NK-92 treated with Interleukin-12 subunit alpha and Interleukin-12 subunit beta, amount 100 ng/mL, for 24 hours (cell line): ENCODE measurements around the gene CHST14.

Source experiments
- DNase-seq: peaks from one replicate; lab custom pipeline; 2025; lab: John Stamatoyannopoulos, UW

Gene CHST14

GRCh38 chr15:40489274-40490175, 18.7 kb downstream of the CHST14 start:
- no peak for DNase-seq

GRCh38 chr15:40493089-40493840, 22.5 kb downstream of the CHST14 start:
- peak; percentile 45 for DNase-seq

DNA sequence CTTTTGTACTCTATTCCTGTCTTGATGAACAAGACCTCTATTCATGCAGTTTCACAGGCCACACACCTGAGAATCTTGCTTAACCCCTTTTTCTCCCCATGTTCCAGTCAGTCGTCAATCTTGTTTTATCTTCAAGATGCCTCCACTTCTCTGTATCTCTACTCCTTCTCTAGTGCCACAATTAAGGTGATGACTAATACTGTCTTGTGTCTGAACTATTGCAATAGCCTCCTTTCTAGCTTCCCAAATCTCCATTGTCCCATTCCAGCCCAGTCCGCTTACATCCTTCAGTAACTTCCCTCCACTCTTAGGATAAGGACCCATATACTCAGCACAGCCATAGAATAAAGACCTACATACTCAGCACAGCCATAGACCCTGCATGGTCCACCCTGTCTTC, 24.7 kb downstream of the CHST14 start:
- DNase-seq = no peak

DNA sequence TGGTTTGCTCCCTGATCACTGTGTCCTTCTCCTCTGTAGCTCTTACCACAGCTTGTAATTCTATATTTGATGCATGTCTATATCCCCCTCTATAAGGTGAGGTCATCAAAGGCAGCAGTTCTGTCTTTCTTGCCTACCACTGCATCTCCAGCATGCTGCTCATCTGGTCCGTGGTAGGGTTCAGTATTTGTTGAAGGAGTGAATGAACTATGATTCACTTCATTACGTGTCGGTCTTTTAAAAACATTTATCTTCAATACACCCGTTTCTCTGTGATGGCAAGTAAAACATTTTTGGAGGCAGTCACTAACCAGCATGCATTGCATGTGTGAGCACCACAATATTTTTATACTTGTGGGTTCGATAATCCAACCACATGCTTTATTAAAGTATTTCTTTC, 27.6 kb downstream of the CHST14 start:
- DNase-seq = no peak

- DNase-seq = no peak
Measured at GRCh38 chr15:40498891-40499290, 28.1 kb downstream of the CHST14 start.

- DNase-seq = no peak
Measured at GRCh38 chr15:40499931-40500330, 29.1 kb downstream of the CHST14 start.

GRCh38 chr15:40500568-40501330, 30.0 kb downstream of the CHST14 start:
- no peak for DNase-seq

DNA sequence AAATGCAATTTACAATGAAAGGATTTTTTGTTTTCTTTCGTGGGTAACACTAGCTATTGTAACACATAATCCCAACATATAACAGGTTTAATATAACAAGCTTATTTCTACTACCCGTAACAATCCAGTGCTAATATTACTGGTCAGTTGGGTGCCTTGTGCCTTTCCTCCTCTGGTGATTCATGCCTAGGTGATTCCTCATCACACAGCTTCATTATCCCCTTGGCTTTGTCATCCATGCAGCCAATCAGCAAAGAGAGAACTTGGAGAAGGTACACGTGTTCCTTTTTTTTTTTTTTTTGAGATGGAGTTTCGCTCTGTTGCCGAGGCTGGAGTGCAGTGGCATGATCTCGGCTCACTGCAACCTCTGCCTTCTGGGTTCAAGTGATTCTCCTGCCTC, 30.7 kb downstream of the CHST14 start:
- DNase-seq = no peak

DNA sequence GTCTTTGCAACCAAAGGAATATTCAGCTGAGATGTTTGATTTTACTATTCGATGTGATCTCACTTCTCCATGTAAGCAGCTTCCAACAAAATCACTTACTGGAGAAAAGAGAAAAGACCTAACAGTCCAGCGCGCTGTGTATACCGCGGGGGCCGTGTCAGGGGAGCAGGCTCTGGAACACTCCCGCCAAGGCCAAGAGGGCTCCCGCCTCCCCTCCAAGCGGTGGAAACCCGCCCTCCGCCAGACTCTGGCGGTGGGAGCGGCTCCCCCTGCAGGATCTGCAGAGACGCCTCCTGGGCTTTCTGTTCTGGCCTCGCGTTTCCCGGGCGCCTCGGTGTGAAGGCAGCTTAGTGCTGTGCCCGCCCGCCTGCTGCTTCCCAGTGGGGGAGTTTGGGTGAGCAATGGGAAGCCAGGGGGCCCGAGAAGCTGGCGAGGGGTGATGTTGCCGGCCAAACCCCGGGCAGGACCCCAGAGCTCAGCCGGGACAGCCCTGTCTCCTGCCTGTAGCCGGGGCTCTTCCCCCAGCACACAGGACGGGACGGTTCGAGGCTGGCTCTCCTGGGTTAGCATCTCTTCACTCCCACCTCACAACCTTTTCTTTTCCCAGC, 36.3 kb downstream of the CHST14 start:
- no peak for DNase-seq

DNA sequence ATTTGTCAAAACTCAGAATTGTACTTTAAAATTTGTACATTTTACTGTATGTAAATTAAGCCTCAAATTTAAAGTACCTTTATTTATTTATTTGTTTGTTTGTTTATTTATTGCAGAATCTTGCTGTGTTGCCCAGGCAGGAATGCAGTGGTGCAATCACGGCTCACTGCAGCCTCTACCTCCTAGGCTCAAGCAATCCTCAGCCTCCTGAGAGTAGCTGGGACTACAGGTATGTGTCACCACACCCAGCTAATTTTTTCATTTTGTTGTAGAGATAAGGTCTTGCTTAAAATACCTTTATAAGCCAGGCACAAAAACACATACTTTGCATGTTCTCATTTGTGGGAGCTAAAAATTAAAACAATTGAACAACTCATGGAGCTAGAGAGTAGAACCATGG, 37.4 kb downstream of the CHST14 start:
- no peak for DNase-seq

DNA sequence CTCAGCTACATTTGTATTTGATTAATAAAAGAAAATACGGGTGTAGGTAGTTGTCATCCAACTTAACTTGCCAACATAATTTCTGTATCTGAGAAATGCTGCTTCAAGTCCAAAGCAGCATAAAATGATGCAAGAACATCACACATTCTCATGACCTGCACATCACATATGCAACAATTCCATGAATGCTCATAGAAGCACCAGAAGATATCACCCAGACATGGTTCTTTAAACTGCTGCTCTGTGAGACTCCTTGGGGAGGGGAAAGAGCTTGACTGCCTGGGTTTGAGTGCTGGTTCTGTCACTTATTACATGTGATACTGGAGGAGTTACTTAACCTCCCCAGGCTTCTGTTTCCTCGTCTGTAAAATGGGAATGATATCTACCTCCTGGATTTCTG, 39.4 kb downstream of the CHST14 start:
- no peak for DNase-seq

DNA sequence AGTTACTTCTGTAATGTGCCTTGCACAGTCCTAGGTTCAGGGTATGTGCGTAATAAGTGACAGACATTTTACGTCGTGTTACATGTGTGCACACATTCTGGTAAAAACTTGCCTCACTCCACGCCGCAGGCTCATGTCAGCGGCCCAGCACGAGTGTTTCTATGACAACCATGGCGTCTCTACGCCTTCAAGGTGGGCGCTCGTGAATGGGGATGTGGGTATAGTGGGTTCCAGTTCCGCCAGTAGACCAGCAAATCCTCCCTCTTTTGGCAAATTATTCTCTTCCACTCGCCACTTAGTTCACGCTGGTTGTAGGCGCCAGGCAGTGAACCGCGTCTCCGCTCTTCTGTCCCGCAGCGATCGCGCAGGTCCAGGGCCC, 40.3 kb downstream of the CHST14 start:
- no peak for DNase-seq

- no peak for DNase-seq
Measured at GRCh38 chr15:40511472-40512133, 40.8 kb downstream of the CHST14 start.

- no peak for DNase-seq
Measured at GRCh38 chr15:40512440-40512839, 41.7 kb downstream of the CHST14 start.

DNA sequence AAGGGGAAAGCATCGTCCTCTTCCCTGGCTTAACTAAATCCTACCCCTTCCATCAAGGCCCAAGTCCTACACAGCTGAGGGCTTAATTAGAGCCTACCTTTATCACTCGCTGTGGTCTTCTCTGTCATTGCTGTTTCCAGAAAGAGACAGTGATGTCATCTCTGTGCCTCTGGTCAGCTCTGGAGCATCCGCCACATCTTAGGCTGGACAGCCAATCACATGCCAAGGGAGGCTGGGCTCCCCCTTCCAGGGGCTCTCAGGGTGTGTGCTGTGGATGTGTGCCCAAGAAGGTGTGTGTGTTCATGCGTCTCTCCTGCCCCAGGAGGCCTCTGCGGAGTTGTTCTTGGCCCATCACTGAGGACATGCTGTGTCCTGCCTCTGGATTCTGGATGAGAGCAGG, 42.8 kb downstream of the CHST14 start:
- no peak for DNase-seq

DNA sequence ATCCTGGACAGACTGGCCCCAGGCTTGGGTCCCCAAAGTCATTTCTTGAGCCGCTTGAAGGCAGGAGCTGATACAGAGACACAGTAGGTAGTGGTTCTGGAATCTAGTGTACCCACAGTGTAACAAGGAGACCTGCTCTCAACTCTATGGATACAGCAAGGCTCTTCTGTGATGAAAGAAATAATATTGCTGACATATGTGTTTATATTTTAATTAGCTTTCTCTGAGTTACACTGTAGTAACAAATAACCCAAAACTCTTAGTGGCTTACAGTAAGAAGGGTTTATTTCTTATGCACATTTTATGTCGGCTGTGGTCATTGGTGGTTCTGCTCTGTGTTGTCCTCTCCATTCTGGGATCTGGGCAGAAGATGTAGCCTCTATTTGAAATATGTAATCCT, 45.5 kb downstream of the CHST14 start:
- no peak for DNase-seq
